Large intestine (tissue), 12 donors: ENCODE data around the gene TRIM27. TPM values are rescaled to one million over a fixed set of nuclear protein-coding genes. Genes with fewer than 3 reads are reported as not detected.
"Not testable (repeated sequence)": the region's sequence is repeated elsewhere in the genome, so short reads cannot be mapped to it uniquely, and the experiment has no call there.

Experiments
- DNase-seq, 2 donors: peaks; one replicate each; pipeline versions ENCODE4 v3.0.0 to v3.0.0-alpha.2; 2013
- H3K27ac ChIP-seq: one replicate; pipeline ENCODE4 v1.5.1; 2013; ENCODE audit warnings: low read length
- H3K27me3 ChIP-seq: 2 replicates; pipeline ENCODE4 v1.6.1; 2013; ENCODE audit warnings: low read length; ENCODE audit not compliant: control insufficient read depth, insufficient read depth
- H3K36me3 ChIP-seq: 2 replicates; pipeline ENCODE4 v1.6.1; 2013; ENCODE audit warnings: low read length; ENCODE audit not compliant: control insufficient read depth, insufficient read depth
- H3K4me1 ChIP-seq: one replicate; pipeline ENCODE4 v1.6.1; 2013; ENCODE audit warnings: low read length; ENCODE audit not compliant: control insufficient read depth, insufficient read depth
- H3K4me3 ChIP-seq: one replicate; pipeline ENCODE4 v1.5.1; 2013; ENCODE audit warnings: low read length
- H3K9me3 ChIP-seq: one replicate; pipeline ENCODE4 v1.6.1; 2013; ENCODE audit warnings: mild to moderate bottlenecking, low read depth, low read length, moderate library complexity; ENCODE audit not compliant: control insufficient read depth
- WGBS: methylation state at CpG from one replicate; pipeline ENCODE4 v1.1.5; 2013; ENCODE audit warnings: low lambda C conversion rate; ENCODE audit not compliant: insufficient coverage; 5-methylcytosine and 5-hydroxymethylcytosine counted together
- long read RNA-seq, 11 donors: transcript quantifications; one replicate each; lab custom pipeline, GENCODE V29; 2026
- polyA plus RNA-seq: library from polyadenylated mRNA; unstranded; fragments of 120-200 nt; gene quantifications from one replicate; pipeline ENCODE4 v1.2.1, GENCODE V29; 2013

The TRIM27 gene
- 72.9 TPM for polyA plus RNA-seq
- long read RNA-seq, donor 1, partial matches to known transcripts: 0 of 5 reads
- long read RNA-seq, donor 1, other reads (novel, unspliced or antisense): 0 of 5 reads
- long read RNA-seq, donor 2, transcript TRIM27-202 (8 exons, 2,967 nt): major isoform, 24 of 29 reads
- long read RNA-seq, donor 2, partial matches to known transcripts: 5 of 29 reads
- long read RNA-seq, donor 2, other reads (novel, unspliced or antisense): 0 of 29 reads
- long read RNA-seq, donor 3, transcript TRIM27-202 (8 exons, 2,967 nt): major isoform, 26 of 46 reads
- long read RNA-seq, donor 3, partial matches to known transcripts: 19 of 46 reads
- long read RNA-seq, donor 3, other reads (novel, unspliced or antisense): 0 of 46 reads
- long read RNA-seq, donor 4, partial matches to known transcripts: 0 of 5 reads
- long read RNA-seq, donor 4, other reads (novel, unspliced or antisense): 0 of 5 reads
- long read RNA-seq, donor 5, full-length matches to known transcripts: 13 of 56 reads
- long read RNA-seq, donor 5, partial matches to known transcripts: 43 of 56 reads
- long read RNA-seq, donor 5, other reads (novel, unspliced or antisense): 0 of 56 reads
- long read RNA-seq, donor 6, transcript TRIM27-202 (8 exons, 2,967 nt): major isoform, 10 of 11 reads
- long read RNA-seq, donor 6, partial matches to known transcripts: 0 of 11 reads
- long read RNA-seq, donor 6, other reads (novel, unspliced or antisense): 0 of 11 reads
- long read RNA-seq, donor 7, full-length matches to known transcripts: 8 of 8 reads
- long read RNA-seq, donor 7, partial matches to known transcripts: 0 of 8 reads
- long read RNA-seq, donor 7, other reads (novel, unspliced or antisense): 0 of 8 reads
- long read RNA-seq, donor 8, full-length matches to known transcripts: 11 of 11 reads
- long read RNA-seq, donor 8, partial matches to known transcripts: 0 of 11 reads
- long read RNA-seq, donor 8, other reads (novel, unspliced or antisense): 0 of 11 reads
- long read RNA-seq, donor 9, full-length matches to known transcripts: 12 of 17 reads
- long read RNA-seq, donor 9, partial matches to known transcripts: 5 of 17 reads
- long read RNA-seq, donor 9, other reads (novel, unspliced or antisense): 0 of 17 reads
- long read RNA-seq, donor 10, transcript TRIM27-202 (8 exons, 2,967 nt): major isoform, 24 of 31 reads
- long read RNA-seq, donor 10, partial matches to known transcripts: 5 of 31 reads
- long read RNA-seq, donor 10, other reads (novel, unspliced or antisense): 0 of 31 reads
- long read RNA-seq, donor 11, transcript TRIM27-202 (8 exons, 2,967 nt): major isoform, 13 of 13 reads
- long read RNA-seq, donor 11, partial matches to known transcripts: 0 of 13 reads
- long read RNA-seq, donor 11, other reads (novel, unspliced or antisense): 0 of 13 reads

GRCh38 chr6:28923318-28924102 is at the start of gene TRIM27:
Gene TRIM27 (minus strand): TSS chr6:28923985. CDS start chr6:28923632, 353 bp downstream.
- peaks cover 30% of the 10 kb centered on the region for H3K36me3 ChIP-seq
- H3K27ac ChIP-seq: peak within 1 kb of the TSS; percentile 95
- DNase-seq: peak; percentile 89 to 95
- H3K4me1 ChIP-seq: peaks cover 14% of the 10 kb centered on the region
- peak within 1 kb of the TSS; percentile 96 for H3K4me3 ChIP-seq
- H3K27me3 ChIP-seq: no peaks in the 10 kb centered on the region
- H3K9me3 ChIP-seq: no peaks in the 10 kb centered on the region
- no CpG with 5 or more reads among the region's 89 CpGs for WGBS

GRCh38 chr6:28970056-28970455 is 46.3 kb upstream of the TRIM27 start:
- H3K36me3 ChIP-seq, H3K27me3 ChIP-seq, H3K4me3 ChIP-seq, DNase-seq, H3K27ac ChIP-seq, H3K4me1 ChIP-seq: not testable (repeated sequence)
- WGBS: no CpG with 5 or more reads among the region's 21 CpGs
- peaks cover 12% of the 10 kb centered on the region for H3K9me3 ChIP-seq

- no peak overlapping the region for H3K4me3 ChIP-seq
- H3K36me3 ChIP-seq: no peaks in the 10 kb centered on the region
- no peak overlapping the region for H3K27ac ChIP-seq
- no peaks in the 10 kb centered on the region for H3K27me3 ChIP-seq
- H3K4me1 ChIP-seq: no peaks in the 10 kb centered on the region
- WGBS: no CpG with 5 or more reads among the region's 15 CpGs
- H3K9me3 ChIP-seq: peaks cover 12% of the 10 kb centered on the region
- DNase-seq: no peak
These were observed 45.3 kb upstream of the TRIM27 start for GRCh38 chr6:28969129-28969528.

- Histone ChIP-seq H3K4me3 (no peak overlapping the region), H3K27ac (no peak overlapping the region), H3K4me1 (no peaks in the 10 kb centered on the region), H3K27me3 (no peaks in the 10 kb centered on the region), H3K36me3 (no peaks in the 10 kb centered on the region), H3K9me3 (peaks cover 12% of the 10 kb centered on the region)
- WGBS: 100% methylated on average over 1 of the region's 4 CpGs
- DNase-seq: no peak
These were observed 44.7 kb upstream of the TRIM27 start for GRCh38 chr6:28968476-28968875.

GRCh38 chr6:28965706-28966105 is 41.9 kb upstream of the TRIM27 start:
- H3K27me3 ChIP-seq: no peaks in the 10 kb centered on the region
- peaks cover 12% of the 10 kb centered on the region for H3K9me3 ChIP-seq
- WGBS: 100% methylated on average over 1 of the region's 2 CpGs
- no peak overlapping the region for H3K4me3 ChIP-seq
- no peaks in the 10 kb centered on the region for H3K4me1 ChIP-seq
- H3K36me3 ChIP-seq: no peaks in the 10 kb centered on the region
- H3K27ac ChIP-seq: no peak overlapping the region
- no peak for DNase-seq

GRCh38 chr6:28960846-28961500 is 37.2 kb upstream of the TRIM27 start:
- H3K36me3 ChIP-seq: no peaks in the 10 kb centered on the region
- no CpG with 5 or more reads among the region's 4 CpGs for WGBS
- no peak overlapping the region for H3K27ac ChIP-seq
- no peaks in the 10 kb centered on the region for H3K4me1 ChIP-seq
- peaks cover 2% of the 10 kb centered on the region for H3K27me3 ChIP-seq
- no peaks in the 10 kb centered on the region for H3K9me3 ChIP-seq
- DNase-seq: no peak
- no peak overlapping the region for H3K4me3 ChIP-seq

GRCh38 chr6:28958561-28959243 is 34.9 kb upstream of the TRIM27 start:
- not testable (repeated sequence) for DNase-seq, H3K4me1 ChIP-seq, H3K9me3 ChIP-seq, H3K27ac ChIP-seq, H3K4me3 ChIP-seq, H3K36me3 ChIP-seq, H3K27me3 ChIP-seq
- WGBS: no CpG with 5 or more reads among the region's 13 CpGs

GRCh38 chr6:28957795-28958314 is 34.1 kb upstream of the TRIM27 start:
- H3K9me3 ChIP-seq, H3K36me3 ChIP-seq, H3K4me1 ChIP-seq, DNase-seq, H3K4me3 ChIP-seq, H3K27ac ChIP-seq: not testable (repeated sequence)
- H3K27me3 ChIP-seq: peaks cover 10% of the 10 kb centered on the region
- WGBS: no CpG with 5 or more reads among the region's 24 CpGs
